WERI-Rb-1 (cell line): ENCODE measurements around the gene ZNF892.
A peak's percentile ranks its signal among the peaks of the same experiment; 100 is the strongest.

Source experiments
- DNase-seq: peaks from one replicate; pipeline ENCODE4 v3.0.0-alpha.2; 2020
- H3K27ac ChIP-seq: fragments of 250-450 bp; sonication (Bioruptor Pico); 2 replicates; pipeline ENCODE4 v1.5.1; 2020; ENCODE audit warnings: mild to moderate bottlenecking, moderate library complexity
- H3K27me3 ChIP-seq: fragments of 250-450 bp; sonication (Bioruptor Pico); 2 replicates; pipeline ENCODE4 v1.5.1; 2021; ENCODE audit warnings: mild to moderate bottlenecking, low read depth, moderate library complexity; ENCODE audit not compliant: insufficient read depth, severe bottlenecking
- H3K36me3 ChIP-seq: fragments of 250-450 bp; sonication (Bioruptor Pico); 2 replicates; pipeline ENCODE4 v1.5.1; 2020; ENCODE audit warnings: mild to moderate bottlenecking, moderate library complexity
- H3K4me3 ChIP-seq: 2 replicates; pipeline ENCODE4 v1.5.1; 2011; ENCODE audit warnings: low read depth, mild to moderate bottlenecking, control low read depth, low read length
- H3K9me3 ChIP-seq: fragments of 250-450 bp; sonication (Bioruptor Pico); 2 replicates; pipeline ENCODE4 v1.5.1; 2021; ENCODE audit warnings: mild to moderate bottlenecking, moderate library complexity; ENCODE audit not compliant: severe bottlenecking
- CTCF ChIP-seq: IDR thresholded peaks from 2 replicates; pipeline ENCODE4 v1.5.1; 2011; ENCODE audit warnings: low read depth, mild to moderate bottlenecking, control low read depth, inconsistent platforms, low read length

The ZNF892 gene

GRCh38 chr2:95165371-95166064 is 41.8 kb upstream of the ZNF892 start, which contains the start of gene ZNF2:
Gene ZNF2 (plus strand): TSS chr2:95165809. CDS start chr2:95176227, 10,418 bp downstream.
- H3K27ac ChIP-seq: peak within 1 kb of the TSS; percentile 94
- peak within 1 kb of the TSS; percentile 70 for H3K4me3 ChIP-seq
- no peak for TF ChIP-seq CTCF

GRCh38 chr2:95166065-95166763 is 41.1 kb upstream of the ZNF892 start:
- Histone ChIP-seq H3K4me3 (peak overlapping the region; percentile 70), H3K36me3 (no peaks in the 10 kb centered on the region; the same call in 1 of the 2 replicates), H3K27me3 (no peaks in the 10 kb centered on the region), H3K9me3 (no peaks in the 10 kb centered on the region), H3K27ac (peak overlapping the region; percentile 94)
- no peak for TF ChIP-seq CTCF
- no peak for DNase-seq

More at GRCh38 chr2:95165371-95166064, 41.8 kb upstream of the ZNF892 start, which contains the start of gene ZNF2:
- peak; percentile 98 for DNase-seq
- H3K27me3 ChIP-seq: no peaks in the 10 kb centered on the region
- no peaks in the 10 kb centered on the region; the same call in 1 of the 2 replicates for H3K36me3 ChIP-seq
- H3K9me3 ChIP-seq: no peaks in the 10 kb centered on the region

DNA sequence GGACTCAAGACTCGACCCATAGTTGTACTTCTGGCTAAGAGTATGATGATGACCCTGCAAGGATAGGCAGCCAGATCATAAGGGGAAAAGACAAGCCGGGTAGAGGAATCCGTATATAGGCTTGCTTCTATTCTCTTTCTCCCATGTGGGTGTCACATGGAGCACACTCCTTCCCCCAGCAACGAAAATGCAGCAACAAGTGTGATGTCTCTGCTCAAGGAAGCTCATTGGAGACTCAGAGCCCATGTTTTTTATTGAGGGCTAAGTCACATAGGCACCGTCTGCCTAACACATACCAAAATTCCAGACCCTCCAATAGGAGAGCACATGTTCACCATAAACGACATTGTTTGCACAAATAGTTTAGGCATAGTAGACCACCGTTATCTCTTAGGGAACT is 35.4 kb upstream of the ZNF892 start:
- Histone ChIP-seq H3K27me3 (no peaks in the 10 kb centered on the region), H3K36me3 (no peaks in the 10 kb centered on the region), H3K27ac (no peak overlapping the region), H3K9me3 (peaks cover 3% of the 10 kb centered on the region), H3K4me3 (no peak overlapping the region)
- TF ChIP-seq CTCF: no peak
- no peak for DNase-seq

DNA sequence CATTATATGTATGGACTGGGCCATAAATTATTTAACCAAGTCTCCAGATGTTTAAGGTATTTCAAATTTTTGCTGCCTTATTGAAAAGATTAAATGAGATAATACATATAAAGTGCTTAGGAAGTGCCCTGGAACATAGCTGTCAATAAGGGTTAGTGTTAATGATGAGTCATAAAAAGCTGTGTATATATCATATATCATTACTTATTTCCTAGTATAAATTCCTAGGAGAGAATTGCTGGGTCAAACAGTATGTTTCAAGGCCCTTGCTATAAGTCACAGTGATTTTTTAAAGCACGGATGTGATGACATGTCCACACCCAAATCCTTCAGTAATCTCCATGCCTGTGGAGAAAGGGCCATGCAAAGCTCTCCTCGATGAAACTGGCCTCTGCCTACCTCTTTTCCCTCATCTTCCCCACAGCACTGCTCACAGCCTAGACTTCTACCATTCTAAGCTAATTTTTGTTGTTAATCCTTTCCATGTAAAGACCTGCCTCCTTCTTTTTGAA is 33.2 kb upstream of the ZNF892 start:
- no peaks in the 10 kb centered on the region for H3K36me3 ChIP-seq
- no peak for DNase-seq
- peaks cover 3% of the 10 kb centered on the region for H3K9me3 ChIP-seq
- H3K4me3 ChIP-seq: no peak overlapping the region
- TF ChIP-seq CTCF: no peak
- H3K27me3 ChIP-seq: no peaks in the 10 kb centered on the region
- H3K27ac ChIP-seq: no peak overlapping the region

- TF ChIP-seq CTCF: no peak
- Histone ChIP-seq H3K27ac (no peak overlapping the region), H3K4me3 (no peak overlapping the region), H3K9me3 (peaks cover 9% of the 10 kb centered on the region), H3K36me3 (peaks cover 20% of the 10 kb centered on the region), H3K27me3 (no peaks in the 10 kb centered on the region)
- no peak for DNase-seq
Observed at GRCh38 chr2:95179451-95179850, 27.9 kb upstream of the ZNF892 start.
